Measurements from ENCODE around the gene NUP133.

DNA sequence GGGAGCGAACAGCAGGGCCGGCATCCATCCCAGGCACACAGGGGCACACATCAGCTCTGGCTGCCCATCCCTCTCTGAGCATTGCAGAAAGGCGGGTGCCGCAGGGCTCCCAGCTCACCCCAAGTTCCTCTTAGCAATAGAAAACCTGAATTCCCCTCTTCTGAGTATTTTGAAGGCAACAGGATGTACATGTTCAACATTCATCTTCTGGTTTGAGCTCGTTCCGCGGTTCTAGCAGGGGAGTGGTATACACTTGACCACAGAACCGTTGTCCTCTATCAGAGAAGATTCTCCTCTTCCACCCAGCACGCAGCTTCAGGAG, 97.8 kb downstream of the NUP133 start:
- TF ChIP-seq, protein P1, sequence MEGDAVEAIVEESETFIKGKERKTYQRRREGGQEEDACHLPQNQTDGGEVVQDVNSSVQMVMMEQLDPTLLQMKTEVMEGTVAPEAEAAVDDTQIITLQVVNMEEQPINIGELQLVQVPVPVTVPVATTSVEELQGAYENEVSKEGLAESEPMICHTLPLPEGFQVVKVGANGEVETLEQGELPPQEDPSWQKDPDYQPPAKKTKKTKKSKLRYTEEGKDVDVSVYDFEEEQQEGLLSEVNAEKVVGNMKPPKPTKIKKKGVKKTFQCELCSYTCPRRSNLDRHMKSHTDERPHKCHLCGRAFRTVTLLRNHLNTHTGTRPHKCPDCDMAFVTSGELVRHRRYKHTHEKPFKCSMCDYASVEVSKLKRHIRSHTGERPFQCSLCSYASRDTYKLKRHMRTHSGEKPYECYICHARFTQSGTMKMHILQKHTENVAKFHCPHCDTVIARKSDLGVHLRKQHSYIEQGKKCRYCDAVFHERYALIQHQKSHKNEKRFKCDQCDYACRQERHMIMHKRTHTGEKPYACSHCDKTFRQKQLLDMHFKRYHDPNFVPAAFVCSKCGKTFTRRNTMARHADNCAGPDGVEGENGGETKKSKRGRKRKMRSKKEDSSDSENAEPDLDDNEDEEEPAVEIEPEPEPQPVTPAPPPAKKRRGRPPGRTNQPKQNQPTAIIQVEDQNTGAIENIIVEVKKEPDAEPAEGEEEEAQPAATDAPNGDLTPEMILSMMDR (conservative IDR thresholded peaks at IDR 0.05; ENCODE audit: low read depth, low read length) = no peak
- TF ChIP-seq EZH2 (IDR thresholded peaks at IDR 0.05; ENCODE audit: borderline replicate concordance, low read depth, low read length, poor library complexity, severe bottlenecking) = no peak
